ENCODE measurements around the gene C10orf71.

C10orf71 gene, protein sequence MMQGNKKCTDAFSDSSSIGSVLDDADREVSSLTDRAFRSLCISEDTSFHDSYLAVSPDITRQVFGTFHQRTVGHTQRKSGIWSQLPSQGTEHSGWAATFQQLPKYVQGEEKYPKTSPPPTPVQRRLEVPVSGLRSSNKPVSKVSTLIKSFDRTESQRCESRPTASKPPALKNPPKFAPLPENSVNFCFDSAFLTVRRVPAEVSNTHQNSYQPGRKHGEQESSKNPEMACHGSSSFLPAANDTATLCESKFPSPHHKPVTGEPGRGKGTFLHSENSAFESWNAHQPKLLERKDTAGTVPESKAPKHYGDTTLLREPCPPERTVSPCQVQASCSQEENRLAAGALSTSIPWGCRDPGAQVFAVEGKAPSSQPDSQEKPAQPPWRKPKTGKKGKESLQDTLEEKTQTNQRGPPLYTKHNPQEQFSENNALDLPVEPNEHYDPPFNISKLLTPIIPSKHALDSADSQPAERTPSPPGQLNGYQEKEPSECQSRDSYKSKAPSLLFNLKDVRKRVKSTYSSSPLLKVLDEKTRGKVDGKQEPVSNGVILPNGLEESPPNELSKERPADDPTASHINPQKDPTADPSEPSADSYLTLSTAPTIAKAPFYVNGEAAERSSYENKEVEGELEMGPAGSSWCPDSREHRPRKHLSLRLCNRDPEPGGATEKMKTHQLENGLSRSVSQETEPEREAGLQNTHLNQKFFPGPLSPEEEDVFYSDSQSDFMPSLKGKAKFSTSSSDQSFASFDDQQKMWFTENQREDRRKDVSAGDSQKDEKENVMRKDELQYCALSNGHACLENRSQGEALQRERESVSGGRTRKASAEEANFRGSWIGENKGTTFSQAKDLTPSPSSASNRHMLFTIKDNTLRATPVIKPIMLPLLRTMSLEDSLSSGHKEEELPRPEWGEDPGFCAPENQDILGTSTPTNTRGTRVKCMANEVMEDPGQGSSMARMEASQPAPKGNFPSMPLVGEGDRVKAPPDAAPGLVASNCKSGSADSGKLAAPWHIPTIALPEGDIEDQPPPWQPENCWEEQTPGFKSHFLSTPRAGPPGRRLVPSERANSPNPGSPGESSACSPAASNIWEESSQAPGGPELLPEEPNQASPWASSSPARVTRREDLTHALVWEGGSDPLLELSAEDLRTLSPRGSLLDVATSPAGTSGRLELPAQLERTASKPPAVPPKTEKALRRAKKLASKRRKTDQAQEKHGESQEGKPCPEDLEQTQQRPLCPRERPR (N-terminal part only)

DNA sequence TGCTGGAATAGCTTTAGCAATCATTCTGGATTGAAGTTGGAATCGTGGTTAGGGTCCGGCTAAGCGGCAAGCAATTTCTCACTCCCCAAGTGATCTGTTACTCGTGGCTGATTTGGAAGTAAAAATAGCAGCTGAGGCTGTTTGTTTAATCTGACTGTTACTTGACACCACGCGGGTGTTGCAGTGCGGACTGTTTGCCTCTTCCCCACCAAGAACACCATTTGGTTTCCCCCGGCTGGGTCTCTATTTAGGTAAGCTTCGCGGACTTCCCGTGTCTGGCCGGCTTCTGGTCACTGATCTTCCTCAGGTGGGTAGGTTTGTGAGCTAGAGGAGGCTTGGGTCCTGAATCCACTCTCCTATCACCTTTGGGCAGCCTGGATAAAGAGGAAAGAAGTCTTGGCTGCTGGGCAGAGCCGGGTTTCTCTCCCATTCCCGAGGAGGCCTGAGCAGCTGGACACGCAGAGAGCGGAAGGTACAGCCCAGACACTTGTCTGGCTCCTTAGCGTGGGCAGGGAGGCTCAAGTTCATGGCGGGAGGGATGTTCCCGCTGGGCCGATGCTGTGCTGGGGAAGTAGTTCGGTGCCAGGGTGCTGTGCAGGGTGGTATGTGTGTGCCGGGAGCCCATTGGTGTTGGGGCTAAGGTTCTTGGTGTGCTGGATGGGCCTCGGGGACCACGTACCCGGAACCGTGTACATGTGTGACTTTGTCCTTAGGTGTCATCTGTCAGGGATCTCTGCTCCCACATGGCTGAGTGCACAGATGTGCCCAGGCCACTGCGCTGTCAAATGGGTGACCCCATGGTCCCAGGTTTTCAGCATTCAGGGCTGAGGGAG is at the start of gene C10orf71:
TSS of gene C10orf71 (plus strand) at position 188 of the 833 bp plus-strand sequence. CDS start 23,376 bp downstream, outside the sequence.
- Mint-ChIP-seq H3K4me1 (no peaks in the 10 kb centered on the region), H3K27me3 (peaks cover under 1% of the 10 kb centered on the region), H3K27ac (peak within 1 kb of the TSS in 1 of 2 donors; percentile 57), H3K9me3 (no peaks in the 10 kb centered on the region), H3K4me3 (no peak within 1 kb of the TSS)
- no peak for DNase-seq
- ATAC-seq = no peak

GRCh38 chr10:49252313-49253034 is 46.5 kb upstream of the C10orf71 start:
- H3K9me3 Mint-ChIP-seq = peaks cover 0 to 6% of the 10 kb centered on the region in 2 donors
- no peak for DNase-seq
- H3K27me3 Mint-ChIP-seq = no peaks in the 10 kb centered on the region
- no peak overlapping the region for H3K4me3 Mint-ChIP-seq
- H3K4me1 Mint-ChIP-seq = no peaks in the 10 kb centered on the region
- H3K27ac Mint-ChIP-seq = no peak overlapping the region
- ATAC-seq = no peak

DNA sequence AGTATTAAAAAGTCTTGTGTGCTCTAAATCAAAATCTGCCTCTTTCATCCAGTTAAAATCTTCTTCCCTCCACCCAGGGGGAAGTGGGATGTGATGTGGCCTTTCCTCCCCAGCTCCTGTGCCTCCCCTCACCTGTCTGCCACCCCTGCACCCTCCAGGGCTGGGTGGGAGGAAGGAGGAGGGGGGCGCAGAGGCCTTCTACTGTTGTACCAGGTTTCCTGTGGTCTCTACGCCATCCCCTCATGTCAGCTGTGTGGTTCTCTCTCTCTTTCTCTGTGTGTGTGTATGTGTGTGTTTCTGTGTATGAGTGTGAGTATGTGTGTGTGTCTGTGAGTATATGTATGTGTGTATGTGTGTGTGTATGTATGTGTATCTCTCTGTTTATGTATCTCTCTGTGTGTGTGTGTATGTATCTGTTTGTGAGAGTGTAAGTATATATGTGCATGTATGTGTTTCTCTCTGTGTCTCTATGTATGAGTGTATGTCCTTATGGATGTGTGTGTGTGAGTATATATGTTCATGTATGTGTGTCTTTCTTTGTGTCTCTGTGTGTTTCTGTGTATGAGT is 45.5 kb upstream of the C10orf71 start:
- ATAC-seq = peak; percentile 37
- H3K4me3 Mint-ChIP-seq = no peak overlapping the region

GRCh38 chr10:49254150-49254549 is 44.8 kb upstream of the C10orf71 start:
- no peak for ATAC-seq
- H3K4me3 Mint-ChIP-seq = no peak overlapping the region

More for the DNA sequence above, 45.5 kb upstream of the C10orf71 start:
- H3K27ac Mint-ChIP-seq = no peak overlapping the region
- DNase-seq = no peak
- H3K27me3 Mint-ChIP-seq = no peaks in the 10 kb centered on the region
- H3K9me3 Mint-ChIP-seq = no peaks in the 10 kb centered on the region
- H3K4me1 Mint-ChIP-seq = no peaks in the 10 kb centered on the region

DNA sequence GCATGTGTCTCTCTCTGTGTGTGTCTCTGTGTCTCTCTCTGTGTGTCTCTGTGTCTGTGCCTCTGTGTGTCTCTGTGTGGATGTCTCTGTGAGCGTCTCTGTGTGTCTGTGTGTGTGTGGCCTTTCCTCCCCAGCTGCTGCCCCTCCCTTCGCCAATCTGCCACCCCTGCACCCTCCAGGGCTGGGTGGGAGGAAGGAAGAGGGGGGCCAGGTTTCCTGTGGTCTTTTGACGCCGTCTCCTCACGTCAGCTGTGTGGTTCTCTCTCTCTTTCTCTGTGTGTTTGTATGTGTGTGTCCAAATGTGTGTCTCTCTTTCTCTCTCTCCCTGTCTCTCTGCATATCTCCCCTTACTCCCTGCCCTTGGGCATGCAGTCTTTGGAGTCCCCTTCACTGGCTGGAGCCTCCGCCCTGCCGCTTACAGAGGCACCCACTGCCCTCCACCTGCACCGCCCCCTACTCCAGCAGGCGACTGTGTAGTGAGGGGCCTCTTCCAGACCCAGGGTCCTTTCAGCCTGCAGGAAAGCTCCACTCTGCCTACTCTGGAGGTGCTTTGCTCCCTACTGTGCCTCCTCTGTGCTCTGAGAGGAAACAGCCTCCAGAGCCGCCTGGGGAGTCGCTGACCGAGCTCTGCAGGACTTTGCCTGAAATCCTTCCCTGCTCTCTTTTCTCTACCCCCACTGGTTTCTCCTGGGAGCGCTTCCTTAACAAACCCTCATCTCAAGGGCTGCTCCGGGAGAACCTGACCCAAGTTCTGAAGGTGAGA is 44.2 kb upstream of the C10orf71 start:
- Mint-ChIP-seq H3K9me3 (no peaks in the 10 kb centered on the region), H3K4me1 (no peaks in the 10 kb centered on the region), H3K4me3 (no peak overlapping the region), H3K27me3 (no peaks in the 10 kb centered on the region), H3K27ac (no peak overlapping the region)
- ATAC-seq = peak; percentile 69
- peak in 1 of 2 donors; percentile 19 for DNase-seq

More at GRCh38 chr10:49254150-49254549, 44.8 kb upstream of the C10orf71 start:
- Mint-ChIP-seq H3K27ac (no peak overlapping the region), H3K27me3 (no peaks in the 10 kb centered on the region), H3K9me3 (no peaks in the 10 kb centered on the region), H3K4me1 (no peaks in the 10 kb centered on the region)
- DNase-seq = no peak

DNA sequence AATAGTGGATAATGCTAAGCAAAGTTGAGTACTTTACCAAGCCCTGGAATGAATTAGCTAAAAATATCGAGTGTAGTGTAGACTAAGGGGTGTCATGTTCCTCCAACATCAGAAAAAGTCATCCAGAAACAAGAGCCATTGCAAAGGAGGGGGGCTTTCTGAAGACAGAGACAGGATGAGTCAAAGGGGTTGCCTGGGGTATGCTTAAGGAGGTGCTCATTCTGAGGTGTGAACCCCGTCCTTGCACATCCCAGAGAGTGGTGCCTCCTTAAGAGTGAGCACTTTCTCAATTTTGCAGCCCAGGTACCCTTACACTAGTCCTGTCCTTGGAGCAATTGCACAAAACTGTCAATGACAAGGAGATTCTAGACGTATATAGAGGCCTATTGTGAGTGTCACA is 43.1 kb upstream of the C10orf71 start:
- Mint-ChIP-seq H3K4me1 (no peaks in the 10 kb centered on the region), H3K27me3 (no peaks in the 10 kb centered on the region), H3K27ac (no peak overlapping the region), H3K4me3 (no peak overlapping the region), H3K9me3 (no peaks in the 10 kb centered on the region)
- ATAC-seq (no peak), DNase-seq (no peak)

DNA sequence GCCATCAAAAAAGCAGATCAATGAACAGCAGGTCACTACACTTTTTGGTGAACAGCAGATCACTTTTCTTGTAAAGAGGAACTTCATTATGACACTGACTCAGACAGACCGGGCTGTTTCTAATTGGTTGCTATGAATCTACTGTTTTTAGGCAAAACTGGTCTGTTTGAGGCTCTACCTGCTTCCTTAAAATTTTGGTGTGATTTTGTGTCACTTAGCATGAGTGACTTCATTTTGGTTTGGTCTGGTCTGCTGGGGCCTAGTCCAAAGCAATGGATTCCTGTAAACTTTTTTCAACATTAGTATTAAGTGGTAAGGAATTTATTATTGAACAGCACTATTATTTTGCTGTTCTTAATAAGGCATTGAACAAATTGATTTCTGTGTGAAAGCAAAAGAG is 41.8 kb upstream of the C10orf71 start:
- no peak overlapping the region for H3K27ac Mint-ChIP-seq
- no peak for DNase-seq
- no peak overlapping the region for H3K4me3 Mint-ChIP-seq
- ATAC-seq = no peak
- no peaks in the 10 kb centered on the region for H3K27me3 Mint-ChIP-seq
- no peaks in the 10 kb centered on the region for H3K4me1 Mint-ChIP-seq
- H3K9me3 Mint-ChIP-seq = no peaks in the 10 kb centered on the region

GRCh38 chr10:49257626-49258349 is 41.2 kb upstream of the C10orf71 start:
- Mint-ChIP-seq H3K9me3 (no peaks in the 10 kb centered on the region), H3K4me1 (no peaks in the 10 kb centered on the region), H3K27me3 (no peaks in the 10 kb centered on the region), H3K4me3 (no peak overlapping the region), H3K27ac (no peak overlapping the region)
- DNase-seq (no peak), ATAC-seq (no peak)

GRCh38 chr10:49258350-49258683 is 40.7 kb upstream of the C10orf71 start:
- no peaks in the 10 kb centered on the region for H3K4me1 Mint-ChIP-seq
- no peak for DNase-seq
- ATAC-seq = no peak
- H3K27me3 Mint-ChIP-seq = no peaks in the 10 kb centered on the region
- H3K4me3 Mint-ChIP-seq = no peak overlapping the region
- no peak overlapping the region for H3K27ac Mint-ChIP-seq
- H3K9me3 Mint-ChIP-seq = no peaks in the 10 kb centered on the region

DNA sequence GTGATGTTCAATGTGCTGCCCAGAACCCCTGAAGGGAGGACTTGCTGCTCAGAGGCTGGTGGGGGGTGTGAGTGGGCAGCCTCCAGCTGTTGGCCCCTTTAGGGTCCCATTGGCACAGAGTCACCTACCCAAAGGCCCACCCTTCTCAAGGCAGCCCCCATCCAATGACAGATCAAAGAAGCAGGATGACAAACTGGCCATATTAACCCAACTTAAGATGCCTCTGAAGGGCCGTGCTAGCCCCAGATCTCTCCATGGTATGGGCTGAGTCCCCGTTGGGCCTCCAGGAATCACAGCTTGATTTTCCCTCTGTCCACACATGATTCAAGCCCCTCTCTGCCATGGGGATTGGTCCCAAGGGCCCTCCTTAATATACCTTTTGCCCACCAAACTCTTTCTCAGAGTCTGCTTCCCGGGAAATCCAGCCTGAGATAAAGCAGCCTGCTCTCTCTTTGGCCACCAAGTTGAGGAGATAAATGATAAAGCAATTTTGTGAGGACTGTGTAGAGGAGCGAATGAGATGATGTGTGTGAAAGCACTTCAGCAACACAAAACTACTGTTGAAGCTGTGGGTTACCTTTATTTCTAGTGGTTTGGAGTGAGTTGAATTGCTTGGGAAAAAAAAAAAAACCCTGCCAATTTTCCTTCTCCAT is 38.2 kb upstream of the C10orf71 start:
- ATAC-seq = no peak
- peaks cover 5 to 20% of the 10 kb centered on the region in 2 donors for H3K9me3 Mint-ChIP-seq
- DNase-seq = no peak
- H3K27ac Mint-ChIP-seq = peak overlapping the region in 1 of 2 donors; percentile 71
- H3K4me3 Mint-ChIP-seq = no peak overlapping the region
- no peaks in the 10 kb centered on the region for H3K27me3 Mint-ChIP-seq
- H3K4me1 Mint-ChIP-seq = no peaks in the 10 kb centered on the region

DNA sequence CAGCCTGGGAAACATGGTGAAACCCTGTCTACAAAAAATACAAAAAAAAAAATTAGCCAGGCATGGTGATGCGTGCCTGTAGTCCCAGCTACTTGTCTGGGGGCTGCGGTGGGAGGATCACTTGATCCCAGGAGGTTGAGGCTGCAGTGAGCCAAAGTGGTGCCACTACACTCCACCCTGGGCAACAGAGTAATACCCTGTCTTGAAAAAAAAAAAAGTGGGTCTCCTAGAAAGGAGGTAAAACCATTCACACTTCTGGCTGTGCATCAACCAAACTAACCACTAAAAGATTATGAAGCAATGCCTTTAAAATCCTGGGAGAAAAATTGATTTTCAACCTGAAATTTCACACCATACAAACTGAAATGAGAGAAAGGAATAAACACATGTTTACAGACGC is 35.4 kb upstream of the C10orf71 start:
- Mint-ChIP-seq H3K4me1 (no peaks in the 10 kb centered on the region), H3K4me3 (no peak overlapping the region), H3K27me3 (no peaks in the 10 kb centered on the region), H3K27ac (peak overlapping the region in 1 of 2 donors; percentile 63), H3K9me3 (peaks cover 5 to 40% of the 10 kb centered on the region in 2 donors)
- no peak for DNase-seq
- no peak for ATAC-seq

GRCh38 chr10:49264177-49264677 is 34.7 kb upstream of the C10orf71 start:
- no peak overlapping the region for H3K27ac Mint-ChIP-seq
- H3K27me3 Mint-ChIP-seq = no peaks in the 10 kb centered on the region
- no peak for DNase-seq
- H3K9me3 Mint-ChIP-seq = peaks cover 5 to 40% of the 10 kb centered on the region in 2 donors
- no peaks in the 10 kb centered on the region for H3K4me1 Mint-ChIP-seq
- no peak overlapping the region for H3K4me3 Mint-ChIP-seq
- ATAC-seq = no peak
